ENCODE results near the gene CABP1.

Gene CABP1

DNA sequence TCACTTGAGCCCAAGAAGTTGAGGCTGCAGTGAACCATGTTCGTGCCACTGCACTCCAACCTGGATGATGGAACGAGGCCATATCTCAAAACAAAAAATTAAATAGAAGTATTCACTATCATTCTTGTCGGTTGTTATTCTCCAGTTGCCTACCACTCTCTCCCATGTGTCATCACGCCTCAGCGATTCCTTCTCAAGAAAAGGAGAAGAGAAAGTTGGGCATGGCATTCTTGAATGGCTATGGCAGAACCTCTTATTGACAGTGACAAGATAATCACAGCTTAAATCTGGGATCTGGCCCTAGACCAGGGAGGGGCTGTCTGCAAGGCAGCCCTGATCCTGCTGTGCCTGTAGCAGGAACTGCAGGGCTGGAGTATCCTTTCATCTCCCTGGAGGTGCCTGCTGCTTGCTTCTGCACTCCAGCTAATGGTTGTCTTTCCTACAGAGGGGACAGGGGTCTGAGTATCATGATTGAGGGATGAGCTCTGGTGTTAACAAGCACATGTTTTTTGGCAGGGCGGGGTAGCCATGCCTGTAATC, 33.7 kb downstream of the CABP1 start:
- TF ChIP-seq, protein P1, sequence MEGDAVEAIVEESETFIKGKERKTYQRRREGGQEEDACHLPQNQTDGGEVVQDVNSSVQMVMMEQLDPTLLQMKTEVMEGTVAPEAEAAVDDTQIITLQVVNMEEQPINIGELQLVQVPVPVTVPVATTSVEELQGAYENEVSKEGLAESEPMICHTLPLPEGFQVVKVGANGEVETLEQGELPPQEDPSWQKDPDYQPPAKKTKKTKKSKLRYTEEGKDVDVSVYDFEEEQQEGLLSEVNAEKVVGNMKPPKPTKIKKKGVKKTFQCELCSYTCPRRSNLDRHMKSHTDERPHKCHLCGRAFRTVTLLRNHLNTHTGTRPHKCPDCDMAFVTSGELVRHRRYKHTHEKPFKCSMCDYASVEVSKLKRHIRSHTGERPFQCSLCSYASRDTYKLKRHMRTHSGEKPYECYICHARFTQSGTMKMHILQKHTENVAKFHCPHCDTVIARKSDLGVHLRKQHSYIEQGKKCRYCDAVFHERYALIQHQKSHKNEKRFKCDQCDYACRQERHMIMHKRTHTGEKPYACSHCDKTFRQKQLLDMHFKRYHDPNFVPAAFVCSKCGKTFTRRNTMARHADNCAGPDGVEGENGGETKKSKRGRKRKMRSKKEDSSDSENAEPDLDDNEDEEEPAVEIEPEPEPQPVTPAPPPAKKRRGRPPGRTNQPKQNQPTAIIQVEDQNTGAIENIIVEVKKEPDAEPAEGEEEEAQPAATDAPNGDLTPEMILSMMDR (IDR thresholded peaks at IDR 0.05; ENCODE audit: extremely low read depth, missing control alignments) = no peak
- DNase-seq (ENCODE audit: low spot score) = no peak

DNA sequence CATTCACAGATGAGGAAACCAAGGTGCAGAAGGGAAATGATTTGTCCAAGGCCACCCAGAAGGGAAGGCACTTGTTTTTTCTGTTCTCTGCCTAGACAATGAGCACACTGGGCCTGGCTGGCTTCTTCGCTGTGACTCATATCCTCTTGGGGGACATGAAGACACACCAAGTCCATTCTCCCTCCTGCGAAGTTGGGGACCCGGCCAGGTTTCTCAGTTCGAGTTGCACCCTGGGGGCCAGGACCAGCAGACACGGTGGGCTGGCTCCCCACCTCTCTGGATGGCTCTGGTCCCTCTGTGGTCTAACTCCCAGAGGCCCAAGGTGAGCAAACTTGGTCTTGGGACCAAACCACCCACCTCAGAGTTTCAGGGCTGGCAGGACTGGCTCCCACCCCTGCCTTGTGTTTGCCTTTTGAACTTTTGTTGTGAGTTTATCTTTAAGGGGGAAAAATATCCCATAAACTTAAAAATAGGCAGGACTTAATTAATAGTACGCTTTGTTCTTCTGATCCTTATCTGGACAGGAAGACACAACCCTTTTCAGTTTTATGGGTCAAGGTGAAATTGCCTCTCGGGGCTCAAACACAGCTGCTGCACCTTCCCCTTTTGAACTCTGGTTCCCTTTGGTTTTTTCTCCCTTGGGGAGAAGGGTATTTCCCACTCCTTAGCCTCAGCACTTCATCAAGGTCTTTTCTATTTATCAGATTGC, 37.5 kb downstream of the CABP1 start:
- peak; percentile 63 for DNase-seq (ENCODE audit: low spot score)
- TF ChIP-seq, protein P1 (IDR thresholded peaks at IDR 0.05; ENCODE audit: extremely low read depth, missing control alignments) = no peak

DNA sequence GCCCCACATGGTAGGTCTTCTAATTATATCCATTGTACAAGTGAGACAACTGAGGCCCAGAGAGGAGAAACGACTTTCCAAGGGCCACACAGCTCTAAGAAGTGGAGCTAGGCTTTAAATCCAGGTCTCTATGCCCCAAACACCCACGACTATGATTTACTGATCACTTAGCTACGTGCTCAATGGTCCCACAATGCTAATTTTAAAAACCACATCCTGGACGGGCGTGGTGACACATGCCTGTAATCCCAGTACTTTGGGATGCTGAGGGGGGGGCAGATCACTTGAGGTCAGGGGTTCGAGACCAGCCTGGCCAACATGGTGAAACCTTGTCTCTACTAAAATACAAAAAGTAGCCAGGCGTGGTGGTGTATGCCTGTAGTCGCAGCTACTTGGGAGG, 38.1 kb downstream of the CABP1 start:
- TF ChIP-seq, protein P1 (IDR thresholded peaks at IDR 0.05; ENCODE audit: extremely low read depth, missing control alignments) = no peak
- no peak for DNase-seq (ENCODE audit: low spot score)

DNA sequence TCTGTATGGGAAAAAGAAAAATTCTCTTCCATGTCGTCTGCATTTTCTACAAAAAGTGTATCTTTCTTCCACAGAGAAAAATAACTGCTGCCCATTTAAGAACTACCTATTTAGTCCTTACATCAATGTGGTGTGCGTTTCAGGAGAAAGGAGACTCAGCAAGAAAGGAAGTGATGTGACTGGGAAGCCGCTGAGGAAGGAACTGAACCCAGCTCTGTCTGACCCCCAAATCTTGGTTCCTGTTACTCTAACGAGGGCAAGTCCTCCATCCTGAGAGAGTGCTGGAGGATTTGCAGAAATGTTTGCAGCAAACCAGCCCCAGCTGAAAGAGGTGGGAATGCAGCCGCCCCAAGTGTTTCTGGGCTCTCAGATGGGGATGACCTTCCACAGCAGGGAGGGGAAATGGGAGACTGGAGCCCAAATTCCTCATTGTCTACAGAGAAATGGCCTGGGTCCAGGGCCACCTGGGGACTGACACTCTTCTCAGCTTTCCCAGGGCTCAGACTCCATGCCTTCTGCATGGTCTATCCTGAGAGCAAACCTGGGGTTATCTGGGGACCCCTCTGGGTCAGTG, 39.8 kb downstream of the CABP1 start:
- TF ChIP-seq, protein P1 (IDR thresholded peaks at IDR 0.05; ENCODE audit: extremely low read depth, missing control alignments) = no peak
- no peak for DNase-seq (ENCODE audit: low spot score)

DNA sequence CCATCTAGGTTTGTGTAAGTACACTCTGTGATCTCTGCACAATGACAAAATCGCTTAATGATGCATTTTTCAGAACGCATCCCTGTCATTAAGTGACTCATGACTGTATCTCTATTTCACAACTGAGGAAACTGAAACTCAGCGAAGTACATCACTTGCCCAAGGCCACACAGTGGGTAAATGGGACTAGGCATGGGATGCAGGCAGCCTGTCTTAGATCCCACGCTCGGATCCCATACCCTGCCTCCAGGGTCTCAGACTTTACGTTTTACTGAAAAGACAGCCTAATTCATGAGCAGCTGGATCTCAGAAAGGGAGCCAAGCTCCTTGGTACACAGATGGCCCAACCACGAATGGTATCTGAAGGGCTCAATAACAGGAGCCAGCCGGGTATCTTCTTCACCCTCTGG, 44.1 kb downstream of the CABP1 start:
- DNase-seq (ENCODE audit: low spot score) = no peak
- TF ChIP-seq, protein P1 (IDR thresholded peaks at IDR 0.05; ENCODE audit: extremely low read depth, missing control alignments) = no peak

DNA sequence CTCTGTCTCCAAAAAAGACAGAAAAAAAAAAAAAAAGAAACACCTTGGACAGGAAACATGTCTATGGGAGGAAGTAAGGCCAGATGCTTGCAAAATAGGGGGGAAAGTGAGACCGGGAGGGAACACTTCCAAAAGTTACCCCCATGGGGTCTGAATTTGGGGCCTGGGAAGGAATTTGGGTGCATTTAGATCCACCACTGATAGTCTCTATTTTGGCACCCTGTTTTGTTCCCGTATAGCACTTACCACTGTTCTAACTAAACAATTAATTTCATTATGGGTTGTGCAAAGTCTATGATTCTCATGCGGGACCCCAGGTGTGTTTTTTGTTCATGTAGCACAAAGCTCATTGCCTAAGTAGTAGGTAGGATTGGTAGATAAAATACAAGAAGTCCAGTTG, 45.1 kb downstream of the CABP1 start:
- TF ChIP-seq, protein P1 (IDR thresholded peaks at IDR 0.05; ENCODE audit: extremely low read depth, missing control alignments) = no peak
- no peak for DNase-seq (ENCODE audit: low spot score)

DNA sequence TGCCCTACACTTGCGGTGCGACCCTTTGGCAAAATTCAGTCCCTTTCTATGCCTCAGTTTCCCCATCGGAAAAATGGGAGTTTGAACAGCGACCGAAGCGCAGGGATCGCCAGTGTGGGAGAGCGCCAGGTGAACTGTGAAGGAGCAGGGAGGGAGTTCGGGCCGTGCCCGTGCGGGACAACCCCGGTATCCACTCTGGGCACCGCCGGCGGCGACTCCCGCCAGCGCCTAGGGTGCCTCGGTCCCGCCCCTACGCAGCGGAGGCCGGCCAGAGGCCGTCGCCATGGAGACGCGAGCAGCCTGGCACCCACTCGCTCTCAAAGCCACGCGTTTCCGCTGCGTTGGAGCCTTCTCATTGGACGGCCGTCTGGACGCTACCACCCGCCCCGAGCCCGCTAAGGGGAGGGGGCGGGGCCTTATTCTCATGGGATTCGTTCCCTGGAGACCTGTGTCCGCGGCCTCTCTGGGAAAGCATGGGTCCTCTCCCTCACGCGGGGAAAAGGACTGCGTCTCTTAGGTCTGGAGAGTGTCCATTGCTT, 45.8 kb downstream of the CABP1 start:
- DNase-seq (ENCODE audit: low spot score) = peak; percentile 92
- TF ChIP-seq, protein P1 (IDR thresholded peaks at IDR 0.05; ENCODE audit: extremely low read depth, missing control alignments) = no peak
